H1 (cell line): ENCODE data around the gene THAP10. TPM values are rescaled to one million over a fixed set of nuclear protein-coding genes. Genes with fewer than 3 reads are reported as not detected.
A peak's percentile ranks its signal among the peaks of the same experiment; 100 is the strongest.

Source experiments
- ASH2L ChIP-seq: fragments of 200-600, 300-600 bp; sonication (generic); IDR thresholded peaks from one replicate; pipeline ENCODE4 v1.7.1; 2017; ENCODE audit warnings: low read length
- ATF2 ChIP-seq: IDR thresholded peaks from 2 replicates; pipeline ENCODE4 v1.6.1; 2012; ENCODE audit warnings: low read length, inconsistent platforms
- BCL11A ChIP-seq, 2 experiments: IDR thresholded peaks; one replicate each; pipeline ENCODE4 v1.6.1; 2011; ENCODE audit warnings: low read depth in 2 of 2, low read length in 2 of 2, mild to moderate bottlenecking in 2 of 2
- CBX5 ChIP-seq: fragments of 300-800, 300-1000 bp; sonication (generic); IDR thresholded peaks from 2 replicates; pipeline ENCODE4 v1.7.1; 2016; ENCODE audit warnings: antibody characterized with exemption, low read length, low read depth
- CTCF ChIP-seq, 3 experiments: IDR thresholded peaks; 1 replicate in 2 of 3; 2 replicates in 1 of 3; pipeline versions ENCODE4 v1.5.1 to v1.6.1; 2011; ENCODE audit warnings: low read length in 3 of 3, mild to moderate bottlenecking in 3 of 3, inconsistent platforms in 2 of 3, low read depth in 1 of 3, moderate library complexity in 1 of 3; ENCODE audit not compliant: insufficient read depth in 1 of 3; ENCODE audit errors: control extremely low read depth in 1 of 3
- GTF2F1 ChIP-seq: IDR thresholded peaks from 2 replicates; pipeline ENCODE4 v1.6.1; 2012; ENCODE audit warnings: low read depth, low read length, improper control_type of control experiment, borderline replicate concordance
- HDAC6 ChIP-seq: IDR thresholded peaks from one replicate; pipeline ENCODE4 v1.7.1; 2012; ENCODE audit warnings: low read depth, mild to moderate bottlenecking, inconsistent platforms, low read length, moderate library complexity
- JUN ChIP-seq: IDR thresholded peaks from 2 replicates; pipeline ENCODE4 v1.6.1; 2011; ENCODE audit warnings: low read depth, mild to moderate bottlenecking, improper control_type of control experiment, low read length
- PHF8 ChIP-seq: fragments of 200-600 bp; sonication (generic); conservative IDR thresholded peaks from 2 replicates; pipeline ENCODE4 v1.7.1; 2012; ENCODE audit warnings: low read depth, mild to moderate bottlenecking, inconsistent platforms, low read length, moderate library complexity
- POLR2A ChIP-seq, 2 experiments: IDR thresholded peaks; 1 replicate in 1 of 2; 2 replicates in 1 of 2; pipeline ENCODE4 v1.6.1; 2011; ENCODE audit warnings: low read depth in 2 of 2, low read length in 2 of 2, mild to moderate bottlenecking in 2 of 2; ENCODE audit errors: control extremely low read depth in 1 of 2
- POU5F1 ChIP-seq: IDR thresholded peaks from 2 replicates; pipeline ENCODE4 v1.6.1; 2011; ENCODE audit warnings: low read depth, mild to moderate bottlenecking, low read length, moderate library complexity
- RAD21 ChIP-seq, 2 experiments: IDR thresholded peaks in 1 of 2; conservative IDR thresholded peaks in 1 of 2; 2 replicates each; pipeline ENCODE4 v1.6.1; 2011; ENCODE audit warnings: low read depth in 2 of 2, low read length in 2 of 2, improper control_type of control experiment in 1 of 2, inconsistent platforms in 1 of 2, mild to moderate bottlenecking in 1 of 2, moderate library complexity in 1 of 2
- SIRT6 ChIP-seq: IDR thresholded peaks from one replicate; pipeline ENCODE4 v1.7.1; 2012; ENCODE audit warnings: low read length, inconsistent platforms
- SP4 ChIP-seq: IDR thresholded peaks from 2 replicates; pipeline ENCODE4 v1.6.1; 2012; ENCODE audit warnings: low read length, inconsistent platforms
- TAF1 ChIP-seq: IDR thresholded peaks from 2 replicates; pipeline ENCODE4 v1.6.1; 2011; ENCODE audit warnings: mild to moderate bottlenecking, low read depth, low read length
- TAF7 ChIP-seq: optimal IDR thresholded peaks from 2 replicates; pipeline ENCODE3; 2011; ENCODE audit warnings: low read depth, mild to moderate bottlenecking, inconsistent platforms, low read length, moderate library complexity, borderline replicate concordance
- TBP ChIP-seq: IDR thresholded peaks from 2 replicates; pipeline ENCODE4 v1.6.1; 2011; ENCODE audit warnings: low read depth, low read length, improper control_type of control experiment
- YY1 ChIP-seq: IDR thresholded peaks from 2 replicates; pipeline ENCODE4 v1.6.1; 2011; ENCODE audit warnings: low read depth, mild to moderate bottlenecking, low read length
- ZNF274 ChIP-seq: IDR thresholded peaks from 2 replicates; pipeline ENCODE4 v1.7.0; 2012; ENCODE audit warnings: low read length, borderline replicate concordance; ENCODE audit errors: extremely low read depth
- polyA plus RNA-seq, 7 experiments: library from polyadenylated mRNA; depleted of rRNA in 3 of 7; stranded (reverse) in 5 of 7; unstranded in 2 of 7; fragments of >200 nt in 5 of 7; fragments of 200-250 nt in 2 of 7; gene quantifications; 1 replicate in 5 of 7; 2 replicates in 1 of 7; 4 replicates in 1 of 7; pipeline versions ENCODE4 v1.2.1 to v1.2.3, GENCODE V29; 2011 to 2013; ENCODE audit warnings: missing spikeins in 2 of 7, mixed read lengths in 2 of 7
- total RNA-seq: library from RNA; stranded (reverse); fragmentation: NEBNext Ultra II Directional; extraction: Animal tissue kit (Norgen Biotek cat#: 25700); gene quantifications from 2 replicates; pipeline ENCODE4 v1.2.1, GENCODE V29; 2021
- TF ChIP-seq, protein P1 (sequence below): IDR thresholded peaks from 2 replicates; pipeline ENCODE4 v1.6.1; 2012; ENCODE audit warnings: inconsistent platforms

THAP10 gene
- total and polyA plus RNA-seq, 2 of the 8 experiments (the other 6 are each of a cell fraction or from before 2014, with no cell fraction given) = 2.8 to 4.5 TPM

DNA sequence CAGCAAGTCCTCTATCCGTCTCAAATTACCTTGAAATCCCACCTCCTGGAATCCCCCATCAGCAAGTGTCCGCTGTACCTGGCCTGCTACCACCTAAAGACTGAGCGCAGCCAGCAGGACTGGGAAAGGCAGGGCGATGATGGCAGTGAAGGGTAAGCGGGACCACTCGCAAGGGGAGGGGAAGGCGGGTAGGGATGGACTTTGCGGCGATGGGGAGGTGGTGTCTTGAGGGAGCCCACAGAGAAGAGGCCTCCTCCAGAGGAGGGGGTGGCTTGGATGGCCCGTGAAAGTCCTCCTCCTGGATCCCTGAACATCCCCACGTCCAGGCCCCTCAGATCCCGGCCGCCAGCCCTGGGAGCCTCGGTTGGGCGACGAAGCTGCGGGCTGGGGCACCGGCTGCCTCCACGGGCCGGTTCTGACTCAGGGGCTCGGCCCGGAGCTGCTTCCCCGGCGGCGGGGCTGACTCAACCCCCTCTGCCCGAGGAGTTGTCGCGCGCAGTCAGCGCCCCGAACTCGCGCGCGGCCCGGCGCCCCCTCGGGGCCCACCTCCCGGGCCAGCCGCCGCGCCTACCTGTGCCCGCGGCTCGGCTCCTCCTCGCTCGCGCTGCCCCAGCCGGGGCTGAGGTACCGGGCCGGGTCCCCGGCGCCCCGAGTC, 38.8 kb downstream of the THAP10 start (continued):
- TF ChIP-seq BCL11A (IDR thresholded peaks at IDR 0.05; ENCODE audit: low read depth in 2 of 2, low read length in 2 of 2) = no peak
- TF ChIP-seq PHF8 = peak; percentile 24; the same call in 1 of the 2 replicates
- no peak for TF ChIP-seq CBX5
- TF ChIP-seq TAF1 = peak; percentile 73
- no peak for TF ChIP-seq RAD21 (IDR thresholded peaks at IDR 0.05 in 1 of 2, conservative IDR thresholded peaks at IDR 0.05 in 1 of 2; ENCODE audit: low read depth in 2 of 2, low read length in 2 of 2)
- no peak for TF ChIP-seq POU5F1
- peak; percentile 70; the same call in 1 of the 2 replicates for TF ChIP-seq TBP
- TF ChIP-seq JUN = no peak
- no peak for TF ChIP-seq SIRT6
- TF ChIP-seq GTF2F1 = no peak
- TF ChIP-seq, protein P1, sequence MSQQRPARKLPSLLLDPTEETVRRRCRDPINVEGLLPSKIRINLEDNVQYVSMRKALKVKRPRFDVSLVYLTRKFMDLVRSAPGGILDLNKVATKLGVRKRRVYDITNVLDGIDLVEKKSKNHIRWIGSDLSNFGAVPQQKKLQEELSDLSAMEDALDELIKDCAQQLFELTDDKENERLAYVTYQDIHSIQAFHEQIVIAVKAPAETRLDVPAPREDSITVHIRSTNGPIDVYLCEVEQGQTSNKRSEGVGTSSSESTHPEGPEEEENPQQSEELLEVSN = no peak
- peak in 1 of 2 experiments; percentile 44; a peak in 2 of 3 replicates for TF ChIP-seq POLR2A (IDR thresholded peaks at IDR 0.05; ENCODE audit: control extremely low read depth in 1 of 2, low read depth in 2 of 2, low read length in 2 of 2)
- no peak for TF ChIP-seq ZNF274
- TF ChIP-seq CTCF (IDR thresholded peaks at IDR 0.05; ENCODE audit: control extremely low read depth in 1 of 3, insufficient read depth in 1 of 3, low read depth in 1 of 3, low read length in 3 of 3) = no peak
- peak; percentile 16 for TF ChIP-seq ASH2L
- TF ChIP-seq YY1 = no peak
- no peak for TF ChIP-seq HDAC6
- TF ChIP-seq SP4 = no peak
- no peak for TF ChIP-seq TAF7
- no peak for TF ChIP-seq ATF2
